ENCODE data around the gene TPRG1L.

Gene TPRG1L

GRCh38 chr1:3668585-3669300 is 43.9 kb downstream of the TPRG1L start:
- DNase-seq = peak; percentile 79

GRCh38 chr1:3669421-3669821 is 44.6 kb downstream of the TPRG1L start:
- no peak for DNase-seq

- no peak for DNase-seq
Observed at GRCh38 chr1:3669971-3670431, 45.2 kb downstream of the TPRG1L start.

GRCh38 chr1:3670823-3671265 is 46.0 kb downstream of the TPRG1L start:
- no peak for DNase-seq

GRCh38 chr1:3671371-3672180 is 46.8 kb downstream of the TPRG1L start:
- peak; percentile 25 for DNase-seq

GRCh38 chr1:3672231-3672970 is 47.6 kb downstream of the TPRG1L start:
- no peak for DNase-seq

- DNase-seq = no peak
Observed at GRCh38 chr1:3672971-3673361, 48.2 kb downstream of the TPRG1L start.

- no peak for DNase-seq
Observed at GRCh38 chr1:3673381-3674099, 48.7 kb downstream of the TPRG1L start.

- no peak for DNase-seq
Observed at GRCh38 chr1:3674100-3675094, 49.6 kb downstream of the TPRG1L start.

- no peak for DNase-seq
Observed at GRCh38 chr1:3675436-3675835, 50.6 kb downstream of the TPRG1L start.

GRCh38 chr1:3676581-3677470 is 52.0 kb downstream of the TPRG1L start:
- DNase-seq = no peak

GRCh38 chr1:3677484-3677883 is 52.7 kb downstream of the TPRG1L start:
- no peak for DNase-seq

GRCh38 chr1:3678361-3679097 is 53.7 kb downstream of the TPRG1L start:
- DNase-seq = no peak

- DNase-seq = no peak
Observed at GRCh38 chr1:3679098-3679555, 54.3 kb downstream of the TPRG1L start.

Data from NCI-H1092 treated with DMSO at 0.1 percent for 48 hours (cell line).